Epithelial cell of esophagus (primary cell): Measurements from ENCODE around the gene IDUA.

Experiments used
- DNase-seq: peaks from one replicate; pipeline ENCODE4 v3.0.0; 2010; ENCODE audit warnings: low read depth
- H3K4me3 ChIP-seq: 2 replicates; pipeline ENCODE4 v1.5.1; 2011; ENCODE audit warnings: mild to moderate bottlenecking, low read length, control low read depth
- TF ChIP-seq, protein P1 (sequence below): IDR thresholded peaks from 2 replicates; pipeline ENCODE4 v1.5.1; 2011; ENCODE audit warnings: low read depth, mild to moderate bottlenecking, low read length, control low read depth, inconsistent platforms; ENCODE audit not compliant: insufficient read depth; ENCODE audit errors: missing control alignments

Gene IDUA

DNA sequence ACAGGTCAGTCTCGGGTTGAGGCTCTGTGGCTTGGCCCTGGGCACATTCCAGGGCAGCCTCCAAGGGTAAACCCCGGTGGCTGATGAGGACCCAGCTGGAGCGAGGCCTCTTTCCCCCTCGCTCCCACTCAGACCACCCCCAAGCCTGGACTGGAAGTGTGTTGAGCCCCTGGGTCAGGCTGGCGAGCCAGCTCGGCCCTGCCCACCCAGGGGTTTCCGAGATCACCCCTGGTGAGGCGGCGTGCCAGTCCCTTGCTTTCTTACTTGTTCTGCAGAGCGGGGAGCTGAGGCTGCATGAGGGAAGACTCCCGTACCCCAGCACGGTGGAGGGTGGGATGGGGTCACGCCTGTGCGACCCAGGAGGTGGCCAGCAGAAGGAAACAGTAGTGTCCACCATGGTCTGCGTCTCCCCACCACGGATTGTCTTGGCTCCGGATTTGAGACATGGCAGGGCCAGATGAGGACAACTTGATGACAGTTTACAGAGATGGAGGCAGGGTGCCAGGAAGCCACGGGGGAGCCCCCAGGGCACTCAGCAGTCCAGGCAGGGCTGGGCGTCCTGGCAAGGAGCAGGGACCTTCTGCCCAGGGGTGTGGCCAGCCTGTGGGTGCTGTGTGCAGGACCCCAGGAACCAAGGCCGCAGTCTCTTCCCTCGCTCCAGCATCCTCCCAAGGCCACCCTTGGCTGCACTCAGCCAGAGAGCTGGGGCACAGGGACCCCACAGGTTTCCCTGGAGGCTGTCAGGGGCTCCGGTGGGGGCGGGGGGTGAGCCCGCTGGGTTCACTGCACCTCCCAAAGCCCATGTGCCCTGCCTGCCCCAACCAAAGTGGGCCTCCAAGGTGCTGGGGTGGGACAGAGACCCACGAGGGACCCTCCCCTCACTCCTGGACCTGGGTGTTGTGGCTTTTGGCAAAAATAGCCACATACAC, 18.0 kb downstream of the IDUA start:
- H3K4me3 ChIP-seq: no peak overlapping the region
- TF ChIP-seq, protein P1, sequence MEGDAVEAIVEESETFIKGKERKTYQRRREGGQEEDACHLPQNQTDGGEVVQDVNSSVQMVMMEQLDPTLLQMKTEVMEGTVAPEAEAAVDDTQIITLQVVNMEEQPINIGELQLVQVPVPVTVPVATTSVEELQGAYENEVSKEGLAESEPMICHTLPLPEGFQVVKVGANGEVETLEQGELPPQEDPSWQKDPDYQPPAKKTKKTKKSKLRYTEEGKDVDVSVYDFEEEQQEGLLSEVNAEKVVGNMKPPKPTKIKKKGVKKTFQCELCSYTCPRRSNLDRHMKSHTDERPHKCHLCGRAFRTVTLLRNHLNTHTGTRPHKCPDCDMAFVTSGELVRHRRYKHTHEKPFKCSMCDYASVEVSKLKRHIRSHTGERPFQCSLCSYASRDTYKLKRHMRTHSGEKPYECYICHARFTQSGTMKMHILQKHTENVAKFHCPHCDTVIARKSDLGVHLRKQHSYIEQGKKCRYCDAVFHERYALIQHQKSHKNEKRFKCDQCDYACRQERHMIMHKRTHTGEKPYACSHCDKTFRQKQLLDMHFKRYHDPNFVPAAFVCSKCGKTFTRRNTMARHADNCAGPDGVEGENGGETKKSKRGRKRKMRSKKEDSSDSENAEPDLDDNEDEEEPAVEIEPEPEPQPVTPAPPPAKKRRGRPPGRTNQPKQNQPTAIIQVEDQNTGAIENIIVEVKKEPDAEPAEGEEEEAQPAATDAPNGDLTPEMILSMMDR: no peak
- DNase-seq: no peak

DNA sequence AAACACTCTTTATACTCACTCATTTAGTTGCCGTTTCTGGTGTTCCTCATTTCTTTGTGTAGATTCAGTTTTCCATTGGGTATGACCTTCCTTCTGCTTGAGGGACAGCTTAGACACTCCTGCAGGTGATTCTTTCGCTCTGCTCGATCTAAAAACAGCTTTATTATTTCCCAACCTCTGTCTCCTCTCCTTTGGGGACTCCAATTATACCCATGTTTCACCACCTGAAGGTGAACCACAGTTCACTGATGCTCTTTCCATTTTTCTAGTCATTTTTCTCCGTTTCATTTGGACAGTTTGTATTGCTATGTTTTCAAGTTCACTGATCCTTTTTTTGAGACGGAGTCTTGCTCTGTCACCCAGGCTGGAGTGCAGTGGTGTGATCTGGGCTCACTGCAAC, 20.0 kb downstream of the IDUA start:
- H3K4me3 ChIP-seq: no peak overlapping the region
- TF ChIP-seq, protein P1: no peak
- DNase-seq: no peak

DNA sequence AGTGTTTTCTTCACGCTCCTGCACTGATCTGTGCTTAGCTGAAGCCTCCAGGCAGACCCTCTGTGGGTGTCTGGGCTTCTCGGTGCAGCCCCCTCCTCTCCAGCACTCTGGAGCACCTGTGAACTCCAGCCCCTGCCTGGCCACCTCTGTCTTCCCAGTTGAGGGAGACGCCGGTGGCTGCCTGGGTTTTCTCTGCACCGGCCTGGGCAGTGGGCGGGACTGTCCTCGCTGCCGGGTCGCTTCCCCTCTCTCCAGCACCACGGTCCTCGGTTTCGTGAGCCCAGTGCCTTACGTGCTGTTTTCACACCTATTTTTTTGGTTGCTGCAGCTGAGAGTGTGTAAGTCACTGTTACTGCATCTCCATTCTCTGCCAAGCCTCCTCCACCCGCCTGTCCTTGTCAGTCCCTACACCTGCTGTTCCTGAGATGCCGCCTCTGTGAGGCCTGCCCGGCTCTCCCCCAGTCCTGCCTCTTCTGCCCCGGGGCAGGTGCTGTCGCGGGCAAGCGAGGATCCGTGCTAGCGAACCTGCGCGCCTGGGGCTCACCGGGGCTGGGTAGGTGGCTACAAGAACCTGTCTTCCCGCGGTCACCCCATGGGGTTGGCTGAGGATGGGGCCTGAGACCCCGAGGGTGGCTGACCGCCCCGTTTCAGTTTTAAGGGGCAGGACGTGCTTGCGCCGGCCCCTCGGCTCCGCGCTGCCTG, 22.1 kb downstream of the IDUA start:
- peak overlapping the region; percentile 49 for H3K4me3 ChIP-seq
- TF ChIP-seq, protein P1: no peak
- DNase-seq: peak; percentile 16

DNA sequence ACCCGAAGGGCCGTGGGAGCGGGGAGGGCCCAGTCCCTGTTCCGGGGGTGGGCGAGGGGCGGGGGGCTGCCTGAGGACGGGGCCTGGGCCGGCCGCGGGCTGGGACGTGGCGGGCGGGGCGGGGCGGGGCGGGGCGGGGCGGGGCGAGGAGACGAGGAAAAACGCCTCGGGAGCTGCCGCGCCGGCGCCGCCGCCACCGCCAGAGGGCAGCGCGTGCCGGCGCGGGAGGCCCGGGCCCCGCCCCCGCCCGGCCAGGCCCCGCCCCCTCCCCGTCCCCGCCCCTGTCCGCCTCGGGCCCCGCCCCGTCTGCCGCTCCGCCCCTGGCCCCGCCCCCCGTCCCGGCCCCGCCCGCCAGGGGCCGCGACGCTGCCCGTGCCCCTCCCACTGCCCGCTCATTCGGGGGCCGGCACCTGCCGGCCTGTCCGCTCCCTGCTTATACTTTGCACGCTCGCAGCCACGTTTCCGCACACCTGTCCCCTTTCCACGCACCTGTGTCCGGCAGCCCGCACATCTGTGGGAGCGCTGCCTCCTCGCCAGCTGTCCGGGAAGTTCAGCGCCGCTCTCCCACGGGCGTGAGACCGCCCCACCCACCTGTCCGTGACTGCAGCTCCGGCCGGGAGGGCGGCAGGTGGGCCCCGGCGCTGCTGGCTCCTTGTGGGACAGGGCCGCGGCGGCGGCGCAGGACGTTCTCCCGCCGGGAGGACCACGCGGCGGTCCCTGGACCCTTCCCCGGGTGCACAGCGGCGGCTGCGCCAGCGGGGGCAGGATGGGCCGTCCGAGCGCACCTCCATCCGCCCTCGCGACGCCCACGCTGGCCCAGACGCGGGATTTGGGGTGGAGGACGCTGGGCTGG, 22.9 kb downstream of the IDUA start:
- DNase-seq: peak; percentile 73
- TF ChIP-seq, protein P1: no peak

DNA sequence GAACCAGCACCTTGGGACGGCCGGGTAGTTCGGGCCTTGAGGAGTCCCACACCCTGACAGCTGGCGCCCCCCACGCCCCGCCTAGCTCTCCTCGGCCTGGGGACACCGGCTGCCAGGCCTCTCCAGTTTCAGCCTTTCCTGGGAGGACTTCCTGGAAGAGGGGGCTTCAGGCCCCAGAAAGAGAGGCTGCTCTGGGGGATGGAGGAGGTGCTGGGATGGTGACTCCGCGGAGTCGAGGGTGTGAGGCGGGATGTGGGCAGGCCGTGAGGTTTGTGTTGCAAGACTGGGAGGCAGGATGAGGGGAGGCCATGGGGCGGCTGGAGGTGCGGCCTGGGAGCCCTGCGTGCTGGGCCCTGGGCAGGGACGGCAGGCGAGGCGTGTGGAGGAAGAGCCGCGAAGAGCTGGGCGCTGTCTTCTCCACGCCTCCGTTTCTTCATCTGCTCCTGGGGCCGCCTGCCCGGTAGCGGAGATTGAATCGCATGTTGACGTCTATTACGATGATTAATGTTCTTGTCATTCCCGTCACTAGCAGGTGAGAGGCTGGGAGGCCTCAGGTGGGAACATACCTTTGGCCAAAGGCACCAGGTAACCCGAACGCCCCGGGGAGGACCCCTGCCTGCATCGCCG, 23.7 kb downstream of the IDUA start:
- peak; percentile 97 for DNase-seq
- peak overlapping the region; percentile 57 for H3K4me3 ChIP-seq
- TF ChIP-seq, protein P1: no peak

More for the DNA sequence above, 22.9 kb downstream of the IDUA start:
- H3K4me3 ChIP-seq: peak overlapping the region; percentile 57

DNA sequence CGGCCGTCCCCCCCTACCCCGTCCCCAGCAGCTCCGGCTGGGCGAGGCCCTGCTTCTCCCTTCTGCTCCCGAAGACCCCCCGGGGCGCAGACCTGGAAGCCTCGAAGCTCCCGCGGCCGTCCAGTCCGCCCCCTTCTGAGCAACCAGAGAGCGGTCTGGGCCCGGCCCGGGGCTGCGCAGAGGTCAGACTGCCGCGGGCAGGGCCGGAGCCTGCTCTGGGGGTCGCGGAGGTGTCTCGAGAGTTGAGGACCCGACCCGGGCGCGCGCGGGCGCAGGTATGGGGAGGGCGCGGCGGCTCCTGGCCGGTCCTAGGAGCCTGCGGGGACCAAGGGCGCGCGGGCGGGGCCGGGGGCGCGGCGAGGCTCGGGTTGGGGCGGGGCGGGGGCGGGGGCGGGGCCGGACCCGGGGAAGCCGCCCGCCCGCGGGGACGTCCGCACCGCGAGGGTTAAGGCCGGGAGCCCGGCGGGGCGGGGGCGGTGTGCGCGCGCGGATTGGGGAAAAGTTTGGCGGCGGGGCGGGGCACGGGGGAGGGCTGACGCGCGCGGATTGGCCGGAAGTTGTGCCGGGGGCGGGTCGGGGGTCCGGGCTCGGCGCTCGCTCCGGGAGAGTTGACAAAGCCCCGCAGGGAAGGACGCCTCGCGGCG, 24.3 kb downstream of the IDUA start, which contains the start of gene FGFRL1:
Gene FGFRL1 (plus strand): TSS at position 605 of the 644 bp plus-strand sequence. CDS start 860 bp downstream, outside the sequence.
- DNase-seq: peak; percentile 93
- peak within 1 kb of the TSS; percentile 57 for H3K4me3 ChIP-seq
- TF ChIP-seq, protein P1: no peak
